Nephron progenitor cell (in vitro differentiated cells): Measurements from ENCODE around the gene RBMS2.

Source experiments
- DNase-seq: peaks from one replicate; pipeline ENCODE4 v3.0.0; 2021
- H3K27ac Mint-ChIP-seq: 2 replicates; pipeline ENCODE4 v1.8.0; 2021; ENCODE audit warnings: mild to moderate bottlenecking, moderate library complexity, mixed read lengths
- H3K27me3 Mint-ChIP-seq: 2 replicates; pipeline ENCODE4 v1.8.0; 2021; ENCODE audit warnings: mild to moderate bottlenecking, low read depth, mixed read lengths; ENCODE audit not compliant: poor library complexity
- H3K36me3 Mint-ChIP-seq: 2 replicates; pipeline ENCODE4 v1.8.0; 2021; ENCODE audit warnings: low read depth, mixed read lengths
- H3K4me1 Mint-ChIP-seq: 2 replicates; pipeline ENCODE4 v1.8.0; 2021; ENCODE audit warnings: mixed read lengths
- H3K4me3 Mint-ChIP-seq: 2 replicates; pipeline ENCODE4 v1.8.0; 2021; ENCODE audit warnings: mild to moderate bottlenecking, moderate library complexity, mixed read lengths
- H3K9me3 Mint-ChIP-seq: 2 replicates; pipeline ENCODE4 v1.8.0; 2021; ENCODE audit warnings: mild to moderate bottlenecking, moderate library complexity, mixed read lengths
- CTCF ChIP-seq: fragments of 200-600 bp; sonication (generic); IDR thresholded peaks from 2 replicates; pipeline ENCODE4 v1.5.0; 2021; ENCODE audit warnings: antibody characterized with exemption

RBMS2 gene

GRCh38 chr12:56541631-56542030 lies 20.0 kb downstream of the RBMS2 start:
- H3K36me3 Mint-ChIP-seq: peaks cover 6% of the 10 kb centered on the region
- H3K4me1 Mint-ChIP-seq: peaks cover 5% of the 10 kb centered on the region
- no peak overlapping the region for H3K27ac Mint-ChIP-seq
- H3K27me3 Mint-ChIP-seq: no peaks in the 10 kb centered on the region
- no peaks in the 10 kb centered on the region for H3K9me3 Mint-ChIP-seq
- TF ChIP-seq CTCF: no peak
- no peak overlapping the region for H3K4me3 Mint-ChIP-seq
- DNase-seq: no peak

GRCh38 chr12:56542164-56542563 lies 20.5 kb downstream of the RBMS2 start:
- peaks cover 6% of the 10 kb centered on the region for H3K36me3 Mint-ChIP-seq

GRCh38 chr12:56545023-56545604 lies 23.5 kb downstream of the RBMS2 start:
- Mint-ChIP-seq H3K27ac (no peak overlapping the region), H3K36me3 (peaks cover 6% of the 10 kb centered on the region), H3K4me1 (peaks cover 5% of the 10 kb centered on the region), H3K9me3 (no peaks in the 10 kb centered on the region), H3K4me3 (no peak overlapping the region), H3K27me3 (no peaks in the 10 kb centered on the region)
- DNase-seq: no peak
- no peak for TF ChIP-seq CTCF

More at GRCh38 chr12:56542164-56542563, 20.5 kb downstream of the RBMS2 start:
- Mint-ChIP-seq H3K27me3 (no peaks in the 10 kb centered on the region), H3K9me3 (no peaks in the 10 kb centered on the region), H3K4me3 (no peak overlapping the region), H3K4me1 (peaks cover 3% of the 10 kb centered on the region), H3K27ac (no peak overlapping the region)
- TF ChIP-seq CTCF: no peak
- DNase-seq: no peak

GRCh38 chr12:56546680-56547079 lies 25.1 kb downstream of the RBMS2 start:
- TF ChIP-seq CTCF: no peak
- Mint-ChIP-seq H3K36me3 (peaks cover 6% of the 10 kb centered on the region), H3K27ac (no peak overlapping the region), H3K27me3 (no peaks in the 10 kb centered on the region), H3K4me3 (no peak overlapping the region), H3K4me1 (peaks cover 10% of the 10 kb centered on the region), H3K9me3 (no peaks in the 10 kb centered on the region)
- no peak for DNase-seq

GRCh38 chr12:56551070-56551469 lies 29.4 kb downstream of the RBMS2 start:
- no peaks in the 10 kb centered on the region for H3K27me3 Mint-ChIP-seq
- no peaks in the 10 kb centered on the region for H3K36me3 Mint-ChIP-seq
- DNase-seq: no peak
- no peak overlapping the region for H3K4me3 Mint-ChIP-seq
- H3K9me3 Mint-ChIP-seq: no peaks in the 10 kb centered on the region
- no peak overlapping the region for H3K27ac Mint-ChIP-seq
- H3K4me1 Mint-ChIP-seq: peaks cover 10% of the 10 kb centered on the region
- no peak for TF ChIP-seq CTCF

GRCh38 chr12:56565510-56566101 lies 44.0 kb downstream of the RBMS2 start:
- peaks cover 11% of the 10 kb centered on the region for H3K4me1 Mint-ChIP-seq
- H3K4me3 Mint-ChIP-seq: no peak overlapping the region
- no peaks in the 10 kb centered on the region for H3K9me3 Mint-ChIP-seq
- peaks cover 42% of the 10 kb centered on the region for H3K36me3 Mint-ChIP-seq
- peak overlapping the region; percentile 86 for H3K27ac Mint-ChIP-seq
- DNase-seq: no peak
- H3K27me3 Mint-ChIP-seq: no peaks in the 10 kb centered on the region
- no peak for TF ChIP-seq CTCF
